NCI-H187 treated with DMSO at 0.1 percent for 48 hours (cell line): Measurements from ENCODE around the gene LRRC8A.
"Not testable (repeated sequence)": the region's sequence is repeated elsewhere in the genome, so short reads cannot be mapped to it uniquely, and the experiment has no call there.

Source experiments
- DNase-seq: peaks from one replicate; lab custom pipeline; 2025; lab: John Stamatoyannopoulos, UW

LRRC8A gene

DNA sequence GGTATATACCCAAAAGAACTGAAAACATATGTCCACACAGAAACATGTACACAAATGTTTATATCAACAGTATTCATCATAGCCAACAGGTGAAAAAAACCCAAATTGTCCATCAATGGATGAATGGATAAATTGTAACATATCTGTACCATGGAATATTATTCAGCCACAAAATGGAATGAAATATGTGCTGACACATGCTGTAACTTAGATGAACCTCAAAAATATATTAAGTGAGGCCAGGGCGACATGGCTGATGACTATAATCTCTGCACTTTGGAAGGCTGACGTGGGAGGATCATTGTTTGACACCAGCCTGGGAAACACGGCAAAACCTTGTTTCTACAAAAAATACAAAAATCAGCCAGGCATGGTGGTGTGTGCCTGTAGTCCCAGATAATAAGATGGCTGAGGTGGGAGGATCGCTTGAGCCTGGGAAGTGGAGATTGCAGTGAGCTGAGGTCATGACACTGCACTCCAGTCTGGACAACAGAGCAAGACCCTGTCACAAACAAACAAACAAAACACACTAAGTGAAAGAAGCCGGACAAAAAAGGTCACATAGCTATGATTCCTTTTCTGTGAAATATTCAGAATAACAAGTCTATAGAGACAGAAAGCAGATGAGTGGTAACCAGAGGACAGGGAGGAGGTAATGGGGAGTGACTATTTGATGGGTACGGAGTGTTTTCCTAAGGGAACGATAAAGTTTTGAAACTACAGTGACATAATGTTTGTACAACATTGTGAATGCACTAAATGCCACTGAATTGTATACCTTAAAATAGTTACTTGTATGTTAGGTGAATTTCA lies 11.6 kb upstream of the LRRC8A start:
- no peak for DNase-seq

DNA sequence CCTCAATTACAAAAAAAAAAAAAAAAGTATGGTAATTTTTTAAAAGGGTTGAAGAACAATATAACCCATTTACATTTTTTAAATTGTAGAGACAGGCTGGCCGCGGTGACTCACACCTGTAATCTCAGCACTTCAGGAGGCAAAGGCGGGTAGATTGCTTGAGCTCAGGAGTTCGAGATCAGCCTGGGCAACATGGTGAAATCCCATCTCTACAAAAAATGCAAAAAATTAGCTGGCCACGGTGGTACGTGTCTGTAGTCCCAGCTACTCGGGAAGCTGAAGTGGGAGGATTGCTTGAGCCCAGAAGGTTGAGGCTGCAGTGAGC lies 11.0 kb upstream of the LRRC8A start:
- not testable (repeated sequence) for DNase-seq

DNA sequence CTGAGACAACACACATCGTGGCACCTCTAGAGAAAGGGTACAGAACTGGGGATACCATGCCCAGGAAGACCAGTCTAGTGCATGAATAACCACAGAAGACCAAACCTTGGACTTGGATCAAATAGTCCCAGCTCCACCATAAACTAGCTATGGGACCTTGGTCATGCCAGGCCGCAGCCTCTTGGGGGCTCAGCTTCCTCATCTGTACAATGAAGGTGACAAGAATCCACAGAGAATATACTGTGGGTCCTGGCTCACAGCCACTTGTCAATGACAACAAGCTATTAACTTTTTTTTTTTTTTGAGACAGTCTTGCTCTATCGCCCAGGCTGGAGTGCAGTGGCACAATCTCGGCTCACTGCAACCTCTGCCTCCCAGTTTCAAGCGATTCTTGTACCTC lies 4.1 kb upstream of the LRRC8A start:
- DNase-seq: no peak

DNA sequence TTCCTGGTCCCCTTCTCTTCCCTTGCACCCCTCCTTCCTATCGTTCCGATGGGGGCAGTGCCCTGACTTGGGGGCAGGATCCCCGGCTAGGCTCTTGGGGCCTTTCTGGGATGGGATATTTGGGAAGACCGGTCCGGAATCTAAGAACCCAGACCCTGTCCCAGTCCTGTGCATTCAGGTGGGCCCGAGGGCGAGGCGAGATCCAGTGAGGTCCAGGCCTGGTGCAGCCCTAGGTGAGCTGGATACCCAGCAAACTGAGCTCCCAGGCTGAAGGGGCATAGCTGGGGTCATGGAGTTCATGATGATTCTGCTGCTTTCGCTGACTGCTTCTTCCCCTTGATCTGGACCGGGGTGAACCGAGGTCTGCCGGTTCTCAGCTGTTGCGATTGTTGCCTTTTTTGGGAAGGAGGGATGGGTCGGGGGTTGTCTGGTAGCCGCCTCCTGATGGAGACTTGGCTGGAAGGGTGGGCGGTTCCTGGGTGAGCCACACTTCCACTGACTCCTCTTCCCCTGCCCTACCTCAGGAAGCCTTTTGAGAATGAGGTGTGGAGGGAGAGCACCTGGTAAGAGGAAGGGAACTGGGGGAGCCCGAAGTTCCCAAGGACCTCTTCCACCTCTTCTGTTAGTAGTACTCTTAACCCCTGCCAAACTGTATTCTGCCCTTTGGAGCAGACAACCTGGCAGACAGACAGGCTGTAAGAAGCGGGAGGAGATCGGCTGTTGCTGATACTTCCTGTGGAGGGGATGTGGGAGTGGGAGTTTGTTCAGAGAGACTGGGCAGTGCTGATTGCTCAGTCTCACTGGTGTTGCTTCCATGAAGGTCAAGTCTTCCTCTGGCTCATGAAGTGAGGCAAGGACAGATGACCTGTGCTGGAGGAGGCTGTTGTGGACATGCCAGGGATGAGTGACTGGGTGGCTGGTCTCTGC lies 1.0 kb downstream of the LRRC8A start:
- no peak for DNase-seq

DNA sequence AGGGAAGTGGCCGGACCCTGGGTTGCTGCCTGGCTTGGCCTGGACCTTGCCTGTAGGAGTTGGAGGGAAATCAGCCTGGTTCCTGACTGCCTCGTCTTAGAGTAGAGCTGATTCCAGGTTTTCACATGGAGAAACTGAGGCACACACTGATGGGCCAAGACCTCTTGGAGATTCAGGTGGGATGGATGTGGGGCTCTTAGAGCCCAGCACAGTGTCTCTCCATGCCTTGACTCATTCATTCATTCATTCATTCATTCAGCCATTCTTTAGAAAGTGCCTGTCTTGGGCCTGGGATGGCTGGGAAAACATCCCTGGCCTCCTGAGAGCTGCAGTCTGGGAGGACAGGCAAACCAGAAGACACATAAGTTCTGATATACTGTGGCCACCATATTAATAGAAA lies 2.2 kb downstream of the LRRC8A start:
- DNase-seq: no peak

DNA sequence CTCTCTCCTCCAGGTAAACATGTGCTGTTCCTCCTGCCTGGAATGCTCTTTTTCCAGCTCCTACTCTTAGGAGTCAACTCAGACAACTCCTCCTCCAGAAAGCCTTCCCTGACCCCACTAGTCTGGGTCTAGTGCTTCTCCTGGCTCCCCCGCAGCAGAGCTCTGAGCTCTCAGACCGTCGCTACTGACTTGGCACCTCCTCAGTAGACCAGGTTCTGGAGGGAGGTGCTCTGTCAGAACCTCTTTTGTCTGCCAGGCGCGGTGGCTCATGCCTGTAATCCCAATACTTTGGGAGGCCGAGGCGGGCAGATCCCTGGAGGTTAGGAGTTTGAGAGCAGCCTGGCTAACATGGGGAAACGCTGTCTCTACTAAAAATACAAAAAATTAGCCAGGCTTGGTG lies 3.4 kb downstream of the LRRC8A start:
- DNase-seq: no peak

DNA sequence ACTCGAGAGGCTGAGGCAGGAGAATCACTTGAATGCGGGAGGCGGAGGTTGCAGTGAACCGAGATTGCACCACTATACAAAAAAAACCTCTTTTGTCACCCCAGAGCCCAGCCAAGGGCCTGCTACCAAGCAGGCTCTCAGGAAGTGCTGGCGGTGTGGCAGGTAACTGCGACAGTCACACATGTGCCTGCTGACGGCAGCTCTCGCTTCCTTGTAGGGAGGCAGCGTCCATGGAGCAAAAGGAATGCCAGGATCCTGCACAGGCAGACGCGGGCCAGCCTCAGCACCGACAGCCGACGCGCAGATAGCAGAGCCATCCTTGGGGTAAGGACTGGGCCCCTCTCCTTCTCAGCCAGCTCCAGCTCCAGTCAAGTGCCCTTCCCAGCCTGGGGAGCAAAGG lies 3.9 kb downstream of the LRRC8A start:
- DNase-seq: no peak

DNA sequence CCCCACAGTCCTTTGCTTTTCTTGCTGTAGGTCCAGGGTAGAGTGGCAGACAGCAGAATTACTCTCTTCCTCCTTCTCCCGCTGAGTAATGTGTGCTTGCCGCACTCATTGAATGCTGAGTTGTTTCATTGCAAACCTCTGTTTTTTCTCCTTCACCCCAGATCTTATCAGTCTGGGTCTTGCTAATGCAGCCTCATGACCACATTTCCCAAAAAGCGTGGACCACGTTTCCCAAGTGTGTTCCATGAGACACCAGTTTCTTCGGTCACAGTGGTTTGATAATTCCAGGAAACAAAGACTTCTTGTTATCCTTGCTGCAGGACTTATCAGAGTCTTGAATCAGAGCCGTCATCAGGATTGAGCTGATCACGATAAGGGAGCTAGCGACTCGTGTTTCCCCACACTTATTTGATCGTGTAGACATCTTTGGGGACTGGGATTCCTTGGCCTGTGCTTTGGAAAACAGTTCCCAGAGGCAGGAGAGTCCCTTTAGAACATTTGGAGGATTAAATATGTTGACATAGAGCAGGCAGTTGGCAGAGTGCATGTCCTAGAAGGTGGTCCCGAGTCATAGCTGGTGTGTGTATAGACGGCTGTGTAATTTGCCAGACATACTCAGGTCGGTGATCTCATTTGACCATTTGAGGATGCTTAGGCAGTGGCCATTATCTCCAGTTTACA lies 4.4 kb downstream of the LRRC8A start:
- DNase-seq: no peak

DNA sequence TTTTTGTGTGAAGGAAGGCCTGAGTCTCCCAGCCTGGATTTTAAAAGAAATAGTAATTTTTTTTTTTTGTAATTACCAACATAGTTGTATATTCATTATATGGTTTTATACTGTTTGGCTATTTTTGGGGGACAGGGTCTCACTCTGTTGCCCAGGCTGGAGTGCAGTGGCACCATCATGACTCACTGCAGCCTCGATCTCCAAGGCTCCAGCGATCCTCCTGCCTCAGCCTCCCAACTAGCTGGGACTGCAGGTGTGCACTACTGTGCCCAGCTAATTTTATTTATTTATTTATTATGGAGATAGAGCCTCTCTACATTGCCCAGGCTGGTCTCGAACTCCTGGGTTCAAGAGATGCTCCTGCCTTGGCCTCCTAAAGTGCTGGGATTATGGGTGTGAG lies 5.1 kb downstream of the LRRC8A start:
- DNase-seq: no peak

DNA sequence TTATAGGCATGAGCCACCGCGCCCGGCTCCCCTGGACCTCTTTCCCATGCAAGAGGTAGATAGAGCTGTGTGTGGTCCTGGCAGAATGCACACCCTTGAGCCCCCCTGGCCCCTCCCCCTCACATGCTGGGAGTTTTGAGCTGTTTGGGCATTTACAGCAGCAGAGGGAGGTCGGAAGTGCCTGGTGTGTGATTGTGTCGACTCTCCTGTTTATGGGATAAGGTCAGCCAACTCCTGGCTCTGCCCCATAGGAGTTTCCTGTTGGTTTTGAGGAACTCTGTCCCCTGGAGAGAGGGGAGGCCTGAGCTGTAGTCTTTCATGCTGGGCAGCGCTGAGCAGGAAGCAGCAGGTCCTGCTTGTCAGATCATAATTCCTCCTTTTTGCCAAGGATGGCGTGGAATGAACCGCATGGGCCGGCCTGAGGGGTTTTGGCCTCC lies 6.0 kb downstream of the LRRC8A start:
- no peak for DNase-seq

DNA sequence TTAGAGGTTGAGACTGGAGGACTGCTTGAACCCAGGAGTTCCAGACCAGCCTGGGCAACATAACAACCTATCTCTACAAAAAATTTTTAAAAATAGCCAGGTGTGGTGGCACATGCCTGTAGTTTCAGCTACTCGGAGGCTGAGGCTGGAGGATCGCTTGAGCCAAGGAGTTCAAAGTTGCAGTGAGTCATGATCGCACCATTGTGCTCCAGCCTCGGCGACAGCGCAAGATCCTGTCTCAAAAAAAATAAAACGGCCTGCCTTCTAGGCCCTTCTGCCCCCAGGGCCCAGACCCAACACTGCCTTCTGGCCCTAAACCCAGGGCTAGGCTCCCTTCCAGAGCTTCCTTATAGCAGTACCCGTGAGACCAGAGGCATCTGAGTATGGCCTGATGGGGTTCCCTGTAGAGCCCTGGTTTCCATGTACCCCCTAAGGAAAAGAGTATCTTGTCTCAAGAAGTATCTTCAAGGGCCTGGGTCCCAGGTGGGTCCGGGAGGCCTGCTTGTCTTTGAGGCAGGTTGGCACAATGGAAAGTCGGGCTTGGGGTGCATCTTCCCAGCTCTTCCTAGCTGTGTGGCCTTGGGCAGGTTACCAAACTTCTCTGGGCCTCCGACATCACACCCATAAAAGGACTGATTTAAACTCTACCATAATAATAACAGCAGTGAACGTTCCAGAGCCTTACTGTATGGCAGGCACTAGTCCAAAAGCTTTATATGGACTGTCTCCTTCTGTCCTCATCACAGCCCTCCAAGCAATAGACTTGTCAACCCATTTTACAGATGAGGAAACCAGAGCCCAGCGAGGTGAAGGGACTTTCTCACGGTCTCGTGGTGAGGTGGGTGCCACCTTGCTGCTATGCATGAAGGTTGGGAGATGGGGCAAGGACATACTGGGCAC lies 9.6 kb downstream of the LRRC8A start:
- no peak for DNase-seq

DNA sequence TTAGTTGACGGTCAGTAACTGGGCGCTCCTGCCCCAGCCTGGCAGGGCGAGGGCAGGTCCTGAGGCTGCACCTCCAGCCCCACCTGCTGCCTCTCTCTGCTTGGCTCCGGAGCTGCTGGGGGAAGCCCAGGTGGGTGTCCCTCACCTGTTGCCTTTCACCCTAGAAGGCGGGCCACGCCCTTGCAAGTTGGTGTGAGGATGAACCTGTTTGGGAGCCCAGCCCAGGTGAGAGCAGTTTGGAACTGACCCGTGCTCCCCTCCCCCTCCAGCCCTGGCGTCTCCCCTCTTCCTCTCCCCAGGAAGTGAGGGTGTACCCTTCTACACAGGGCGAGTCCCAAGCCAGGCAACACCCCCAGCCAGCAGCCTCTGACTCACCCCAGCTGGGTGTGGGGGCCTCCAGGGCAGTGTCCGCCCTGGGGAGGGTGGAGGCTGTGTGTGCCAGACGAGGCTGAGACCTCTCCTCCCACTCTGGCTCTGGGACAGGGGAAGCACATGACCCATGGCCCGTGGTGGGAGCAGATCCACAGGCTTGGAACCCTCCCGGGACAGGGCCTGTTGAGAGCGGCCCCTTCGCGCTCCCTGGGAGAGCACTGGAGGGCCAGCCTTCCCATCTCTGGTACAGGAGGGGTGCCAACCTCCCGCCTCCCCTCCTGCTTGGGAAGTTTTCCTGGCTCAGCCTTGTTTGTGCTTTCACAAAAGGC lies 10.4 kb downstream of the LRRC8A start:
- DNase-seq: no peak

DNA sequence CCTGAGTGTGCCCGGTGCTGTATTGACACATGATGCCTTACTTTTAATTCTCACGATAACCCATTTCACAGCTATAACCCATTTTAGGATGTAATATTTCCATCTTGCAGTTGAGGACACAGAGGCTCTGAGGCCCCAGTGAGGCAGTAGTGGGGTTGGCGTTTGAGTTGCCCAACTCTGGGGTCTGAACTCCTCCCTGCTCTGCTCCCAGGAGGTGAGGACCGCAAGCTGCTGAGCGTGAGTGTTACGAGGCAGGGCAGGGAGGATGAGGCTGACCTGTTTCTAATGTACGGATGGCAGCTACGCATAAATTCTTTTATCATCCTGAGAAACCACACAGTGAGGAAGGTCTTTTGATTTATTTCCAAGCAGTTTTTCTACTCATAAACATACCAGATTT lies 11.4 kb downstream of the LRRC8A start:
- DNase-seq: no peak

DNA sequence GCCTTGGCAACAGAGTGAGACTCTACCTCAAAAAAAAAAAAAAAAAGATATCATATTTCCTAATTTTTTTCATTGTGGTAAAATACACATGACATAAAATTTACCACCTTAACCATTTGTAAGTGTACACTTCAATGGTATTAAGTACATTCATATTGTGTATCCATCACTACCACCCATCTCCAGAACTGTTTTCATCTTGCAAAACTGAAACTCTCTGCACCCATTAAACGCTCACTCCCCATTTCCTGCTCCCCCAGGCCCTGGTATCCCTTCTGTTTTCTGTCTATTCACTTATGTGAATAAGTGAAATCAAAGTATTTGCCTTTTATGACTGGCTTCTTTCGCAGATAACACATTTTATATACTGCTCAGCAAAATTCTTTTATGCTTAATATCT lies 12.8 kb downstream of the LRRC8A start:
- no peak for DNase-seq

DNA sequence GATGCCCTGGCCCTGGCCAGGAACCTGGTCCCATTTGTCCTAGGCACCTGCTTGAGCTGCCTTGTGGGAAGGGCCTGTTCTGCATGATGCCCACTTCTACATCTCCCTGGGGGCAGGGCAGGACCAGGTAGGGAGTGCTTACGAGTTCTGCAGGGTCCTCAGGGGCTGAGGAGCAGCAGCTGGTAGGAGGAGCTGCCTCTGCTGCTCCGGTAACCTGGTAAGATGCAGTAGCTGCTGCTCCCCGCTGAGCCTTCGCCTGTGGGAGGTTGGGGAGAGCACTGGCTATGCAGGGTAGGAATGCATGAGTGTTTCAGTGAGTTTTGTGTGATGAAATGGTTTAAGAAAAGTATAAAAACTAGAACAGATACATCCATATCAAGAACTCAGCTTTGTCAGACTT lies 13.6 kb downstream of the LRRC8A start:
- DNase-seq: no peak

DNA sequence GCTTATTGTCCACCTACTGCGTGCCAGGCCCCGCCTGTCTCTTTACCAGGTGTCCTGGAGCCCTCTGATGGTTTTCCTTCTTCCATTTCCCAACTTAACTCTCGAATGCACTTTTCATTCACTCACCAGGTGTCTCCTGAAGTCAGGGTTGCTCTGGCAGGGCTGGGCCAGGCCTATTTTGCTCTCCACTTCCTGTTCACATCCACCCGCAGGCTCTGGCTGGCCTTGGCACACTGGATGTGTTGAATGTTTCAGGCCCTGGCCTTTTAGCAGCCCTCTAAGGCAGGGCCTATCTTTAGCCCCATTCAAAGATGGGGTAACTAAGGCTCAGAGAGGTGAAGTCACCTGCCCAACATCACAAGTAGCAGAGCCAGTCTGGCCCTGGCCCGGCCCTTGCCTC lies 16.4 kb downstream of the LRRC8A start:
- DNase-seq: no peak

DNA sequence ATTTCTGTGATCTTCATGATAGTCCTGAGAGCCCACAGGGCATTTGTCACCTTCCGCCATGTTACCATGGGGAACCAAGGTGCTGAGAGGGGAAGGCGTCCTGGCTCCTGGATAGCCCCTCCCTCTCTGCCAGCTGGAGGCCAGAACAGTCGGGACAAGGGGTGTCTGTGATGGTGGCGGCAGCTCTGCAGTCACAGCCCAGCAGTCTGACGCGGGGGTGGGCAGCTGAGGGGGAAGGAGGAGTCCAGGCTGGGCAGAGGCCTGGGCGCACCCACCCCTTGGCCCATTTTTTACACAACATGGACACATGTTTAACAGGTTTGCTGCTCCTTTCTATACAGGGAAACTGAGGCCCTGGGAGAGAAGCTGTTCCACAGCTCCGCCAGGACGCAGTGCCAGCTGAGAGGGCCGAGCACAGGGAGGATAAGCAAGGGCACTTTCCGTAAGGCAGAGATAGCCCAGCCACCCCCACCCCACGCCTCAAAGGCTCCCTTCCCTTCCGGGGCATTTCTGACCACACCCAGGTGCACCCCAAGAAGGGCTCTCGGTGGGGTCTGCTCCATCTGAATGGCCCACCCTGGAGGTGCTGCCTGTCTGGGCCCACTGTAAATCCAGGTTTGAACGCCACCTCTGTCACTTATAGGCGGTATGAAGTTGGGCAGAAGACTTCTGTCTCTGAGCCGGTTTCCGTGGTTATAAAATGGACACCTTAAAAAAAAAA lies 17.1 kb downstream of the LRRC8A start:
- no peak for DNase-seq

DNA sequence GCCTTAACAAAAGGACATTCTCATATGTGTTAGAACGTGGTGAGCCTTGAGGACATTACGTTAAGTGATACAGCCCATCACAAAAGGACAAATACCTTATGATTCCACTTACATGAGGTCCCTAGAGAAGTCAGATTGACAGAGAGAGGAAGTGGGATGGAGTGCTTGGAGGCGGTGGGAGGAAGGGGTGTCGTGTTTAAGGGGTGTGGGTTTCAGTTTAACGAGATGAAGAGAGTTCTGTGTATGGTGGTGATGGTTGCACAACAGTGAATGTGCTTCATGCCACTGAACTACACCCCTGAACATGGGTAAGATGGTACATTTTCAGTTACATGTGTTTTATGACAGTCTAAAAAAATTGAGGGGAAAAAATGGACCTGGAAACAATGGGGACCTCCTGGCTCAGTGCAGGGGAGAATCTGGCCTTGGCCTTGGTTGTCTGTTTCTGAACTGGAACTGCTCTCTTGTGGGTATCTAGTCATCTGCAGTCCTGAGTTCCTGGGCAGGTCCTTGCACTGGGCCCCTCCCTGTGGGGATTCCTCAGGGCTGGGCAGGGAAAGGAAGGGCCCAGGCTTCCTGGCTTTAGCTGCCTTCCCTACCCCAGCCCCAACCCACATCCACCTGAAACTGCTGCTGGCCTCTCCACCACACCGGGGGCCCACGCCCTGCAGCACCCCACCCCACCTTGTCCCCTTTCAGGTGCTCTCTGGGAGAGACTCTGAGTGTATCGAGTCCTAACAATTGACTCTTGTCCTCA lies 17.8 kb downstream of the LRRC8A start:
- DNase-seq: no peak

DNA sequence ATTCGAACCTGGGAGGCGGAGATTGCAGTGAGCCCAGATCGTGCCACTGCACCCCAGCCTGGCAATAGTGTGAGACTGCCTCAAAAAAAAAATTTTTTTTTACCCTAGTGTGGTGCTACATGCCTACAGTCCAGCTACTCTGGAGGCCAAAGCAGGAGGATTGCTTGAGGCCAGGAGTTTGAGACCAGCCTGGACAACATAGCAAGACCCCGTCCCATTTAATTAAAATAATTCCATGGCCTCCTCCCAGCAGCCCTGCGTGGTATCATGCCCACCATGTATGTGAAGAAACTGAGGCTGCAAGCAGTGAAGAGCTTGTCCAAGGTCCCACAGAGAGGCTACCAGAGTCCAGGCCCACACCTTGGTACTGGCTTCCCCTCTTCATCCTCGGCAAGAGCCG lies 19.4 kb downstream of the LRRC8A start:
- no peak for DNase-seq

DNA sequence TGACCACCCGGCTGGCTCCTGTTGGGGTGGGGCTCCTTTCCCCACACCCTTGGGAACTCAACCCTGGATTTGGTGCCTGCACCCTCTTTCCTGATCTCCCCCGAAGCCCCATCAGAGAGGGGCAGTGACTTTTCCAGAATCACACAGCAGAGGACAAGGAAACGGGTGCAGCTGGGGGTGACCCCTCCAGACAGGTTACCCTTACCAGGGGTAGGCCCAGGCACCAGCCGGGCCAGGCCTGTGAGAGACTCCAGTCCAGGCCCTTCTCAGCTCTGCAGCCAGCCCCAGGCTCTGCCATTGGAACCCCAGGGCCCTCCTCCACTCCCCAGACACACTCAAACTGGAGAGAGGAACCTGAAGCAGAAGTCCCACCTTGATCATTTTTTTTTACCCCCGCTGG lies 19.9 kb downstream of the LRRC8A start:
- DNase-seq: no peak
